ENCODE results near the gene SPEG. TPM values are rescaled to one million over a fixed set of nuclear protein-coding genes. Genes with fewer than 3 reads are reported as not detected.

Gene SPEG
- total RNA-seq, 1 donor from 2014 or later, result 71.2 TPM

DNA sequence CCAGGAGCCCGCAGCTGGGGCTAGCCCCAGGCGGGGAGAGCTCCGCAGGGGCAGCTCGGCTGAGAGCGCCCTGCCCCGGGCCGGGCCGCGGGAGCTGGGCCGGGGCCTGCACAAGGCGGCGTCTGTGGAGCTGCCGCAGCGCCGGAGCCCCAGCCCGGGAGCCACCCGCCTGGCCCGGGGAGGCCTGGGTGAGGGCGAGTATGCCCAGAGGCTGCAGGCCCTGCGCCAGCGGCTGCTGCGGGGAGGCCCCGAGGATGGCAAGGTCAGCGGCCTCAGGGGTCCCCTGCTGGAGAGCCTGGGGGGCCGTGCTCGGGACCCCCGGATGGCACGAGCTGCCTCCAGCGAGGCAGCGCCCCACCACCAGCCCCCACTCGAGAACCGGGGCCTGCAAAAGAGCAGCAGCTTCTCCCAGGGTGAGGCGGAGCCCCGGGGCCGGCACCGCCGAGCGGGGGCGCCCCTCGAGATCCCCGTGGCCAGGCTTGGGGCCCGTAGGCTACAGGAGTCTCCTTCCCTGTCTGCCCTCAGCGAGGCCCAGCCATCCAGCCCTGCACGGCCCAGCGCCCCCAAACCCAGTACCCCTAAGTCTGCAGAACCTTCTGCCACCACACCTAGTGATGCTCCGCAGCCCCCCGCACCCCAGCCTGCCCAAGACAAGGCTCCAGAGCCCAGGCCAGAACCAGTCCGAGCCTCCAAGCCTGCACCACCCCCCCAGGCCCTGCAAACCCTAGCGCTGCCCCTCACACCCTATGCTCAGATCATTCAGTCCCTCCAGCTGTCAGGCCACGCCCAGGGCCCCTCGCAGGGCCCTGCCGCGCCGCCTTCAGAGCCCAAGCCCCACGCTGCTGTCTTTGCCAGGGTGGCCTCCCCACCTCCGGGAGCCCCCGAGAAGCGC is 49.1 kb downstream of the SPEG start:
- FAIRE-seq (no peak), DNase-seq (ENCODE audit: low read depth) (no peak)
- TF ChIP-seq, protein P1, sequence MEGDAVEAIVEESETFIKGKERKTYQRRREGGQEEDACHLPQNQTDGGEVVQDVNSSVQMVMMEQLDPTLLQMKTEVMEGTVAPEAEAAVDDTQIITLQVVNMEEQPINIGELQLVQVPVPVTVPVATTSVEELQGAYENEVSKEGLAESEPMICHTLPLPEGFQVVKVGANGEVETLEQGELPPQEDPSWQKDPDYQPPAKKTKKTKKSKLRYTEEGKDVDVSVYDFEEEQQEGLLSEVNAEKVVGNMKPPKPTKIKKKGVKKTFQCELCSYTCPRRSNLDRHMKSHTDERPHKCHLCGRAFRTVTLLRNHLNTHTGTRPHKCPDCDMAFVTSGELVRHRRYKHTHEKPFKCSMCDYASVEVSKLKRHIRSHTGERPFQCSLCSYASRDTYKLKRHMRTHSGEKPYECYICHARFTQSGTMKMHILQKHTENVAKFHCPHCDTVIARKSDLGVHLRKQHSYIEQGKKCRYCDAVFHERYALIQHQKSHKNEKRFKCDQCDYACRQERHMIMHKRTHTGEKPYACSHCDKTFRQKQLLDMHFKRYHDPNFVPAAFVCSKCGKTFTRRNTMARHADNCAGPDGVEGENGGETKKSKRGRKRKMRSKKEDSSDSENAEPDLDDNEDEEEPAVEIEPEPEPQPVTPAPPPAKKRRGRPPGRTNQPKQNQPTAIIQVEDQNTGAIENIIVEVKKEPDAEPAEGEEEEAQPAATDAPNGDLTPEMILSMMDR (IDR thresholded peaks at IDR 0.05; ENCODE audit: insufficient read depth, low read depth, low read length), result no peak
- TF ChIP-seq EZH2 (IDR thresholded peaks at IDR 0.05; ENCODE audit: insufficient read depth, low read length), result no peak
- Histone ChIP-seq H3K9ac (ENCODE audit: low read length) (no peak overlapping the region), H3K4me1 (ENCODE audit: insufficient read depth, low read length) (no peaks in the 10 kb centered on the region), H3K9me3 (ENCODE audit: insufficient read depth, low read depth, low read length) (no peaks in the 10 kb centered on the region), H3K79me2 (ENCODE audit: insufficient read depth, low read length) (no peaks in the 10 kb centered on the region), H3K27ac (ENCODE audit: low read depth, low read length) (no peak overlapping the region), H2AFZ (ENCODE audit: low read depth, low read length) (no peak overlapping the region), H4K20me1 (ENCODE audit: insufficient read depth, low read length) (peaks cover 20% of the 10 kb centered on the region), H3K36me3 (ENCODE audit: insufficient read depth, low read length) (peaks cover 9% of the 10 kb centered on the region), H3K4me2 (ENCODE audit: low read length) (peak overlapping the region; percentile 48), H3K27me3 (ENCODE audit: insufficient read depth, low read length) (peaks cover 3% of the 10 kb centered on the region), H3K4me3 (ENCODE audit: insufficient read depth, low read depth, low read length) (no peak overlapping the region)
- Mint-ChIP-seq H3K4me3 (ENCODE audit: unreplicated experiment) (no peak overlapping the region), H3K4me1 (ENCODE audit: low read depth, unreplicated experiment) (no peaks in the 10 kb centered on the region), H3K9me3 (ENCODE audit: unreplicated experiment) (no peaks in the 10 kb centered on the region), H3K36me3 (ENCODE audit: low read depth, unreplicated experiment) (peaks cover 40% of the 10 kb centered on the region), H3K27me3 (ENCODE audit: low read depth, unreplicated experiment) (peaks cover 56% of the 10 kb centered on the region), H3K27ac (ENCODE audit: unreplicated experiment) (no peak overlapping the region)

DNA sequence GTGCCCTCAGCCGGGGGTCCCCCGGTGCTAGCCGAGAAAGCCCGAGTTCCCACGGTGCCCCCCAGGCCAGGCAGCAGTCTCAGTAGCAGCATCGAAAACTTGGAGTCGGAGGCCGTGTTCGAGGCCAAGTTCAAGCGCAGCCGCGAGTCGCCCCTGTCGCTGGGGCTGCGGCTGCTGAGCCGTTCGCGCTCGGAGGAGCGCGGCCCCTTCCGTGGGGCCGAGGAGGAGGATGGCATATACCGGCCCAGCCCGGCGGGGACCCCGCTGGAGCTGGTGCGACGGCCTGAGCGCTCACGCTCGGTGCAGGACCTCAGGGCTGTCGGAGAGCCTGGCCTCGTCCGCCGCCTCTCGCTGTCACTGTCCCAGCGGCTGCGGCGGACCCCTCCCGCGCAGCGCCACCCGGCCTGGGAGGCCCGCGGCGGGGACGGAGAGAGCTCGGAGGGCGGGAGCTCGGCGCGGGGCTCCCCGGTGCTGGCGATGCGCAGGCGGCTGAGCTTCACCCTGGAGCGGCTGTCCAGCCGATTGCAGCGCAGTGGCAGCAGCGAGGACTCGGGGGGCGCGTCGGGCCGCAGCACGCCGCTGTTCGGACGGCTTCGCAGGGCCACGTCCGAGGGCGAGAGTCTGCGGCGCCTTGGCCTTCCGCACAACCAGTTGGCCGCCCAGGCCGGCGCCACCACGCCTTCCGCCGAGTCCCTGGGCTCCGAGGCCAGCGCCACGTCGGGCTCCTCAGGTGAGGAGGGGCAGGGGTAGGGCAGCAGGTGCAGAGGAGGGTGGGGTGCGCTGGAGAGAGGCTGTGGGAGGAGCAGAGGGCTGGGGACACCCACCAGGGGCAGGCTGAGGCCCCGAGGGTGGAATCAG is 49.9 kb downstream of the SPEG start:
- Mint-ChIP-seq H3K27me3 (ENCODE audit: low read depth, unreplicated experiment) (peaks cover 53% of the 10 kb centered on the region), H3K9me3 (ENCODE audit: unreplicated experiment) (no peaks in the 10 kb centered on the region), H3K4me1 (ENCODE audit: low read depth, unreplicated experiment) (no peaks in the 10 kb centered on the region), H3K36me3 (ENCODE audit: low read depth, unreplicated experiment) (peaks cover 32% of the 10 kb centered on the region), H3K4me3 (ENCODE audit: unreplicated experiment) (no peak overlapping the region), H3K27ac (ENCODE audit: unreplicated experiment) (no peak overlapping the region)
- H3K79me2 ChIP-seq (ENCODE audit: insufficient read depth, low read length), result no peaks in the 10 kb centered on the region
- DNase-seq (ENCODE audit: low read depth), result no peak
- H3K36me3 ChIP-seq (ENCODE audit: insufficient read depth, low read length), result peaks cover 9% of the 10 kb centered on the region
- H3K4me2 ChIP-seq (ENCODE audit: low read length), result peak overlapping the region; percentile 48
- no peaks in the 10 kb centered on the region for H3K9me3 ChIP-seq (ENCODE audit: insufficient read depth, low read depth, low read length)
- no peak overlapping the region for H2AFZ ChIP-seq (ENCODE audit: low read depth, low read length)
- TF ChIP-seq EZH2 (IDR thresholded peaks at IDR 0.05; ENCODE audit: insufficient read depth, low read length), result peak; percentile 72
- TF ChIP-seq, protein P1 (IDR thresholded peaks at IDR 0.05; ENCODE audit: insufficient read depth, low read depth, low read length), result no peak
- peaks cover 20% of the 10 kb centered on the region for H4K20me1 ChIP-seq (ENCODE audit: insufficient read depth, low read length)
- FAIRE-seq, result no peak
- no peak overlapping the region for H3K9ac ChIP-seq (ENCODE audit: low read length)
- H3K4me3 ChIP-seq (ENCODE audit: insufficient read depth, low read depth, low read length), result no peak overlapping the region
- H3K27me3 ChIP-seq (ENCODE audit: insufficient read depth, low read length), result peaks cover 3% of the 10 kb centered on the region
- no peak overlapping the region for H3K27ac ChIP-seq (ENCODE audit: low read depth, low read length)
- H3K4me1 ChIP-seq (ENCODE audit: insufficient read depth, low read length), result no peaks in the 10 kb centered on the region
